Spleen (tissue), 11 donors: ENCODE data around the gene CMC1. TPM values are rescaled to one million over a fixed set of nuclear protein-coding genes. Genes with fewer than 3 reads are reported as not detected.

Source experiments
- DNase-seq: peaks from one replicate; pipeline ENCODE4 v3.0.0-alpha.2; 2020
- H3K27ac ChIP-seq, 8 donors: fragments of 200-600 bp; sonication (generic) in 7 of 8; 1 replicate in 4 of 8; 2 replicates in 4 of 8; pipeline versions ENCODE4 v1.5.0 to v1.8.0; 2016 to 2021; ENCODE audit warnings: inconsistent platforms in 4 of 8, mild to moderate bottlenecking in 4 of 8, moderate library complexity in 1 of 8
- H3K27me3 ChIP-seq, 7 donors: fragments of 200-600 bp; sonication (generic) in 6 of 7; replicated peaks in 1 of 7; 1 replicate in 4 of 7; 2 replicates in 3 of 7; pipeline versions ENCODE4 v1.5.0 to v1.8.0; 2016 to 2021; ENCODE audit warnings: inconsistent platforms in 3 of 7, mild to moderate bottlenecking in 1 of 7
- H3K36me3 ChIP-seq, 6 donors: fragments of 200-600 bp; sonication (generic) in 5 of 6; 1 replicate in 4 of 6; 2 replicates in 2 of 6; pipeline versions ENCODE4 v1.5.0 to v1.8.0; 2016 to 2021; ENCODE audit warnings: inconsistent platforms in 2 of 6
- H3K4me1 ChIP-seq, 6 donors: fragments of 200-600 bp; sonication (generic) in 5 of 6; 1 replicate in 3 of 6; 2 replicates in 3 of 6; pipeline versions ENCODE4 v1.5.0 to v1.8.0; 2016 to 2021; ENCODE audit warnings: inconsistent platforms in 3 of 6
- H3K4me3 ChIP-seq, 8 donors: fragments of 200-600 bp; sonication (generic) in 7 of 8; 1 replicate in 4 of 8; 2 replicates in 4 of 8; pipeline versions ENCODE4 v1.5.0 to v1.8.0; 2016 to 2021; ENCODE audit warnings: inconsistent platforms in 4 of 8, mild to moderate bottlenecking in 4 of 8, moderate library complexity in 2 of 8
- H3K9me3 ChIP-seq, 8 donors: fragments of 200-600 bp; sonication (generic) in 7 of 8; 1 replicate in 4 of 8; 2 replicates in 4 of 8; pipeline versions ENCODE4 v1.5.0 to v1.8.0; 2016 to 2021; ENCODE audit warnings: inconsistent platforms in 4 of 8
- POLR2A ChIP-seq, 3 donors: fragments of 450-650 bp; IDR thresholded peaks; one replicate each; pipeline ENCODE4 v1.5.1; 2017; ENCODE audit warnings: antibody characterized with exemption in 3 of 3, mild to moderate bottlenecking in 1 of 3
- POLR2AphosphoS5 ChIP-seq, 3 donors: sonication (generic); formaldehyde crosslinking; IDR thresholded peaks; one replicate each; pipeline ENCODE4 v1.5.1; 2017; ENCODE audit warnings: antibody characterized with exemption in 3 of 3
- WGBS, 5 donors: extraction: QIAGEN DNeasy Blood & Tissue Kit in 3 of 5; methylation state at CpG; one replicate each; pipeline versions ENCODE4 v1.1.5 to v1.1.7; 2013 to 2018; 5-methylcytosine and 5-hydroxymethylcytosine counted together
- intact Hi-C: fragments of 100-400 bp; cut with DNase I; formaldehyde crosslinking; loops from one replicate; pipeline ENCODE4 v1.15.0; 2023; ENCODE audit warnings: low total_unique reads
- polyA plus RNA-seq, 3 donors: library from polyadenylated mRNA; stranded (reverse); fragments of 200-250 nt; gene quantifications; one replicate each; pipeline ENCODE4 v1.2.1, GENCODE V29; 2013
- total RNA-seq, 7 donors: library from RNA; depleted of rRNA in 3 of 7; stranded (reverse); fragments of >200 nt in 3 of 7; fragmentation: NEBNext Ultra II Directional in 4 of 7; extraction: Animal tissue kit (Norgen Biotek cat#: 25700) in 4 of 7; gene quantifications; one replicate each; pipeline versions ENCODE4 v1.1.0 to v1.2.1, GENCODE V29; 2016 to 2021
- TF ChIP-seq, protein P1 (sequence below), 11 experiments: fragments of 200-600 bp in 7 of 11; fragments of 450-650 bp in 4 of 11; sonication (generic) in 4 of 11; IDR thresholded peaks in 8 of 11; conservative IDR thresholded peaks in 3 of 11; 1 replicate in 7 of 11; 2 replicates in 4 of 11; pipeline versions ENCODE4 v1.4.0 to v1.8.0; 2016 to 2021; ENCODE audit warnings: antibody characterized with exemption in 11 of 11, inconsistent platforms in 4 of 11, mild to moderate bottlenecking in 1 of 11
- donor health status: healthy with polysubstance abuse.
- donor health status: DM: no; HTN: no; CAD: no; lungs with moderate emphysema.
- donor health status: DM: no; HTN: no; CAD: no.
- donor health status: Bipolar disorder and iron deficiency.
- donor health status: healthy.
- donor health status: DM: no; HTN: no; CAD: no.
- donor health status: DM: yes; HTN: yes; CAD: no.

CMC1 gene
- total and polyA plus RNA-seq, 10 donors: 32.8 to 59.5 (median 39.9) TPM

DNA sequence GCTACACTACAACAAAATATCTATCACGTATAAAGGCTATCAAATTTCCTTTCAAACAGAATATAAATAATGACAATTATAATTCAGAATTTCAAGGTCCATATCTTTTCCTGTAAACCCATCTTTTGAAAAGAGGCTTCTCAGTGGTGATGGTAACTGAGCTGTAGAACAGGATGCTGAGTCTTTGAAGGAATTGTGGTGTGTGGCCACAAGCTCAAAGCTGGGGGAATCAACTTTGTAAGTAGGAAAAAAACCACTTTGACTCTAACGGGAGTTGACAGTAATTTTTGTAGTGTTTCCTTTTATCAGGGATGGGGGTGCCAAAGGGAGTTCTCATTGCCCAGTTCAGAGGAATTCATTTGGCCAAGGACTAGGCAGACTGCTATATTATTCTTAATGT is 93.8 kb downstream of the CMC1 start:
- Histone ChIP-seq H3K4me3 (no peak overlapping the region), H3K36me3 (peaks cover 0 to 86% (median 44%) of the 10 kb centered on the region in 6 donors), H3K27ac (no peak overlapping the region), H3K27me3 (no peaks in the 10 kb centered on the region), H3K9me3 (no peaks in the 10 kb centered on the region), H3K4me1 (peaks cover 0 to 3% (median 0%) of the 10 kb centered on the region in 6 donors)
- no peak for TF ChIP-seq POLR2A (IDR thresholded peaks at IDR 0.05)
- 57 to 70% (median 66%) methylated on average over 2 of the region's 2 CpGs for WGBS, 5 donors
- DNase-seq: no peak
- intact Hi-C loops: no loop called here

DNA sequence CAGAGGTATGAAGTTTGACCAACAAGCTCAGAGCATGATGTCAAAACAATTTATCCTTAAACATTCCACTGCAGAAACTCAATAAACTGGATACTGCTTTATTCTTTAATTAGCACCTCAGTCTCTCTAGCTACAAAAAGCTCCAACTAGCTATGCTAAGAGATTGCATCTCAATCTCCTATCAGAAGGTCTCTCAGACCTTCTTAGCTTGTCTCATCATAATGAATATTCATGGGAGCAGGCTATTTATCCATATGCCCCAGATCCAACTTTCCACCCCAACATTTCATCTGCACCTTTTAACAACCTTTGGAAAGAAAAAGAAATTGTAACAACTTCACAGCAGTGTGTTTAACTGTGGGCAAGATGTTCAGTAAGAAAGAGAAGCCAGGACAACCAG is 95.8 kb downstream of the CMC1 start:
- Histone ChIP-seq H3K9me3 (no peaks in the 10 kb centered on the region), H3K27me3 (no peaks in the 10 kb centered on the region), H3K4me1 (peaks cover 0 to 13% (median 6%) of the 10 kb centered on the region in 6 donors), H3K4me3 (no peak overlapping the region), H3K36me3 (peaks cover 0 to 68% (median 38%) of the 10 kb centered on the region in 6 donors), H3K27ac (no peak overlapping the region)
- TF ChIP-seq POLR2AphosphoS5 (IDR thresholded peaks at IDR 0.05) (no peak), POLR2A (IDR thresholded peaks at IDR 0.05) (no peak)
- TF ChIP-seq, protein P1, sequence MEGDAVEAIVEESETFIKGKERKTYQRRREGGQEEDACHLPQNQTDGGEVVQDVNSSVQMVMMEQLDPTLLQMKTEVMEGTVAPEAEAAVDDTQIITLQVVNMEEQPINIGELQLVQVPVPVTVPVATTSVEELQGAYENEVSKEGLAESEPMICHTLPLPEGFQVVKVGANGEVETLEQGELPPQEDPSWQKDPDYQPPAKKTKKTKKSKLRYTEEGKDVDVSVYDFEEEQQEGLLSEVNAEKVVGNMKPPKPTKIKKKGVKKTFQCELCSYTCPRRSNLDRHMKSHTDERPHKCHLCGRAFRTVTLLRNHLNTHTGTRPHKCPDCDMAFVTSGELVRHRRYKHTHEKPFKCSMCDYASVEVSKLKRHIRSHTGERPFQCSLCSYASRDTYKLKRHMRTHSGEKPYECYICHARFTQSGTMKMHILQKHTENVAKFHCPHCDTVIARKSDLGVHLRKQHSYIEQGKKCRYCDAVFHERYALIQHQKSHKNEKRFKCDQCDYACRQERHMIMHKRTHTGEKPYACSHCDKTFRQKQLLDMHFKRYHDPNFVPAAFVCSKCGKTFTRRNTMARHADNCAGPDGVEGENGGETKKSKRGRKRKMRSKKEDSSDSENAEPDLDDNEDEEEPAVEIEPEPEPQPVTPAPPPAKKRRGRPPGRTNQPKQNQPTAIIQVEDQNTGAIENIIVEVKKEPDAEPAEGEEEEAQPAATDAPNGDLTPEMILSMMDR (IDR thresholded peaks at IDR 0.05 in 8 of 11, conservative IDR thresholded peaks at IDR 0.05 in 3 of 11): no peak
- DNase-seq: no peak
- intact Hi-C loops: no loop called here

DNA sequence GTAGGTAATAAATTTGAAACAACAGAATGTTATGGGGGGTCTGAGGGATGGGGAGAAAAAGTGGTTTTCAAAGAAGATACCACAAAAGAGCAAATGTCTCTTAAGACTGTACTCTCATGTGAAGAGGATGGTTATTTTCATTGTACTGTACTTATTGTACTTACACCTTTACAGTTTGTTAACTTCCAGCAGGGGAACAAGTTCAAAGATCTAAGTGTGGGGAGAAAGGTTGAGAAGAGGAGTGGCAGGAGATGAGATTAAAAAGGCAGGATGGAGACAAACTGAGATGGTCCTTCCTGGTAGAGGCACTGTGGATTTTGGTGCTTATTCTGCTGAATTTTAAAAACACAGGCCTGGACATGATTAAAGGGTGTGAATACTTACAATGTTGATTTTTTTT is 101.7 kb downstream of the CMC1 start:
- Histone ChIP-seq H3K27me3 (no peaks in the 10 kb centered on the region), H3K4me1 (peaks cover 22 to 72% (median 53%) of the 10 kb centered on the region in 6 donors), H3K4me3 (no peak overlapping the region), H3K9me3 (no peaks in the 10 kb centered on the region), H3K27ac (peak overlapping the region in 1 of 8 donors; percentile 33), H3K36me3 (peaks cover 0 to 23% (median 12%) of the 10 kb centered on the region in 6 donors)
- intact Hi-C loops: no loop called here
- no peak for DNase-seq
- TF ChIP-seq, protein P1 (IDR thresholded peaks at IDR 0.05 in 8 of 11, conservative IDR thresholded peaks at IDR 0.05 in 3 of 11): no peak
- TF ChIP-seq POLR2AphosphoS5 (IDR thresholded peaks at IDR 0.05): no peak

DNA sequence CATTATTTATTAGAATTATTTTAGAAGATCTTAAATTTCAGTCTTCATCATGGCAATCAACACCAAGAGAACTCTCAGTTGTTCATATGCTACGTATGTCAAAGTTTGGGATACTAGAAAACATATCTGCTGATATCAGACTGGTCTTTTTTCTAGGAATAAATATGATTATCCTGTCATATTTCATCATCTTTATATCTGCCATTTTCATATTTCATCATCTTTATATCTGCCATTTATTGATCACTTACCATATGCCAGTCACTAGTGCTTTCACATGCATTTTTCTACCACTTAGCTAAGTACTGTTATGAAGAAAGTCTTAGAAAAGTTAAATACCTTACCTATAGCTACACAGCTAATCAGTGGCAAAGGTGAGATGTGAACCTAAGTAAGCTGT is 104.3 kb downstream of the CMC1 start:
- WGBS, 5 donors: 94 to 98% (median 96%) methylated on average over 1 of the region's 1 CpG
- Histone ChIP-seq H3K4me3 (peak overlapping the region in 1 of 8 donors; percentile 88), H3K36me3 (no peaks in the 10 kb centered on the region)

More for the DNA sequence above, 104.3 kb downstream of the CMC1 start:
- Histone ChIP-seq H3K27ac (no peak overlapping the region), H3K9me3 (peaks cover 0 to 4% (median 0%) of the 10 kb centered on the region in 8 donors), H3K27me3 (no peaks in the 10 kb centered on the region), H3K4me1 (peaks cover 27 to 88% (median 65%) of the 10 kb centered on the region in 6 donors)
- TF ChIP-seq POLR2A (IDR thresholded peaks at IDR 0.05): no peak
- TF ChIP-seq POLR2AphosphoS5 (IDR thresholded peaks at IDR 0.05): no peak
- TF ChIP-seq, protein P1 (IDR thresholded peaks at IDR 0.05 in 8 of 11, conservative IDR thresholded peaks at IDR 0.05 in 3 of 11): no peak
- DNase-seq: no peak
- intact Hi-C loops: no loop called here
